ENCODE results near the gene CFAP20.

The CFAP20 gene

GRCh38 chr16:58129097-58129936, at the start of gene CFAP20:
Gene CFAP20, minus strand, starts transcription at chr16:58129381. Its CDS starts 266 bp downstream, at chr16:58129115.
- DNase-seq (ENCODE audit: low read depth): peak; percentile 91

DNA sequence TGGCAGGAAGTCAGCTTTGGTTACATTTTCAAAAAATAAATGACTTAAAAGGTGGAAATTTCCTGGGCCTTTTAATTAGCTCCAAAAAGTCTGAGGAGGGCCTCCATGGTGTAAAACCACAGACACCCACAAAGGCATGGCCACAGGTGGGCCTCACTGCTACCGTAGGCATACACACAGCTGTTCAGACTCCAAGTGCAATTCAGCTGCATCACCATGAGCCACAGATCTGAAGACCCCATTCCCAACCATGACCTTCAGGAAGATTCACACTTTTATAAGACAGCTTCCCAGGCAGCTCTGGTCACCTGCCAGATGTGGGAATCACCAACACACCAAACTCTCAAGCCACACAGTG, 48.2 kb upstream of the CFAP20 start:
- DNase-seq (ENCODE audit: low read depth): no peak

GRCh38 chr16:58176608-58177352, 47.6 kb upstream of the CFAP20 start:
- DNase-seq (ENCODE audit: low read depth): no peak

DNA sequence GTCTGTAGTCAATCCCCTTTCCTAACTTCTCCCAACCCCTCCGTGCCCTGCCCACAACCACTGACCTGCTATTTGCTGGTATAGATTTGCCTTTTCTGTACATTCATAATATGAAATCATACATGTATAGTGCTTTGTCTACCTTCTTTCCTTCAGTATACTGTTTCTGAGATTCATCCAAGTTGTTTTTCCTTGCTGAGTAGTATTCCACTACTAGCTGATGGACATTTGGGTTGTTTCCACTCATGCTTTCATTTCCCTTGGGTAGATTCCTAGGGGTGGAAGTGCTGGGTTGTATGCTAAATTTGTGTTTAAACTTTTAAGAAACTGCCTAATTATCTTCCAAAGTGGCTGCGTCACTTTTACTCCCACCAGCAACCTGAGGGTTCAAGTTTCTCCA, 41.0 kb upstream of the CFAP20 start:
- DNase-seq (ENCODE audit: low read depth): no peak

GRCh38 chr16:58160855-58161254, 31.7 kb upstream of the CFAP20 start:
- no peak for DNase-seq (ENCODE audit: low read depth)

DNA sequence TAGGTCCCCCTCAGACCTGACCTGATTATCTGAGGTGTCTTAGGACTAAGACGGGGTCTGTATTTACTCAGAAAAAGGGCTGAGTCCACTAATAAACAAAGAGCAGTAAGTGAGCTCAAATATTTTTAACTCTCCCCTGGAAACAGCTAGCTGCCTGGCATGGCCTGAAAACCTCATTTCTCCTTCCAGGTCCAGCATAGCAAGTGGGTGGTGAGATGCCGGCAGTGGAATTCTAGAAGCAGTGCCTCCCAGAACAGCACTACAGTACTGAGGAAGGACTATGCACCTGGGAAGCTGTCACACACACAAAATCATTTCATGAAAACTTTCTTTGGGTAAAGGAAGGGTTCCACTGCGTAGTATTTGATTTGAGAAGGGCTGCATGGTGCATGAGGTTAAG, 29.5 kb upstream of the CFAP20 start:
- DNase-seq (ENCODE audit: low read depth): no peak

DNA sequence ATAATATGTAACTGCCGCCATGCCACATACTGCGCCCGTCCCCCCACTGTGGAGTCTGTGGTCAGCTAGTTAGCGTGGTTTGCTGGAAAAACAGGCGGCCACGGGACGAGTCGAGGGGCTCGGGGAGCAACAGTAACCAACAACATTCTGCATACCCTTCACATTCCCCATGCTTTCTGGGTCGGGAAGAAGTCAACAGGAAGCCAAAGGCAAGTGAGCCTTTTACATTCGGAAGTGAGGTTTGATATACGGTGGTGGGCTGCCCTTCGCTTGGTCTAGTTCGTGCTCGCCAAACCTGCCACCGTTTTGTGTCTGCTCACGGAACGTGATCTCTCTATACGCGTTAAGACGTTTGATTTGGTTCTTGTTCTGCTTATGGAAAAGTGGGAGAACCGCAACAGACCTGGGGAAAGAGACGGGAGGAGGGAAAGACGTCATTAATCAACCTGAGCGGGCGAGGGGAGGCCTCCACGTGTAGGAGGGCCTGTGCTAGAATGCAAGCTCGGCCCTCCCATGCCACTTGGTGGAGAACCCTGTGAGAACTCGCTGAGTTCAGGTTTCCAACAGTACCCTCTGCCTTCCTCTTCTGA, 28.9 kb upstream of the CFAP20 start:
- DNase-seq (ENCODE audit: low read depth): no peak

GRCh38 chr16:58157239-58157638, 28.1 kb upstream of the CFAP20 start:
- no peak for DNase-seq (ENCODE audit: low read depth)

- no peak for DNase-seq (ENCODE audit: low read depth)
These were observed 26.7 kb upstream of the CFAP20 start for GRCh38 chr16:58155839-58156238.

DNA sequence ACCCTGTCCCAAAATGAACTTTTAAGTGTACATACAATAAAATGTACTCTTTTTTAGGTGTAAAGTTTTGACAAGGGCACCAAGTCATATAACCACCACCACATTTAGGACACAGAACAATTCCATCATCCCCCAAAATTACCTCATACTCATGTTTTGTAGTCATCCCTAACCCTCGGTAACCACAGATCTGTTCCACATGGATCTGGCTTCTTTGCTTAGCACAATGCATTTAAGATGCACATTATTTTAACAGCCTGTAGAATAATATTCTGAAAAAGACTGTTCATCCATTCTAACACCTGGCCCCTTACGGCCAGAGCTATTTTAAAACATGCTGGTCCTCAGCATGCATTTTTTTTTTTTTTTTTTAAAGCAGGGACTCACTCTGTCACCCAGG, 25.2 kb upstream of the CFAP20 start:
- DNase-seq (ENCODE audit: low read depth): no peak

GRCh38 chr16:58152246-58152868, 23.2 kb upstream of the CFAP20 start:
- no peak for DNase-seq (ENCODE audit: low read depth)

DNA sequence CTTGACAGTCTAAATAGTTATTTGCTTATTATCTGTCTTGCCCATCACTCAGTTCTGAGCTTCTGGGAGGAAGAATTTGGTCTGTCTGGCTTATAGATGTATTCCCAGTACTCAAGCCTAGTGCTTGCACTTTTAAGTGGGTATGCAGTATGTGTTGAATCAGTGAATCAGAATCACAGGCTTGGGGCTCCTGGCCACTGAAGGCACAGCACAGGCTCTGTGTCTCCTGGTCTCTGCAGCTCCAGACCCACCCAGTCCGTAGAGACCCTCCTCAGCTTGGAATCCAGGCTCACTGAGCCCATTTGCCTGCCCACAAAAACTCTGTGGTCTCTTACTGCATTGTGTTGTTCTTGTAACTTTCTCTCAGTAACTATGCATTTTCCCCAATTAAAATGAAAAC, 19.3 kb upstream of the CFAP20 start:
- DNase-seq (ENCODE audit: low read depth): no peak

DNA sequence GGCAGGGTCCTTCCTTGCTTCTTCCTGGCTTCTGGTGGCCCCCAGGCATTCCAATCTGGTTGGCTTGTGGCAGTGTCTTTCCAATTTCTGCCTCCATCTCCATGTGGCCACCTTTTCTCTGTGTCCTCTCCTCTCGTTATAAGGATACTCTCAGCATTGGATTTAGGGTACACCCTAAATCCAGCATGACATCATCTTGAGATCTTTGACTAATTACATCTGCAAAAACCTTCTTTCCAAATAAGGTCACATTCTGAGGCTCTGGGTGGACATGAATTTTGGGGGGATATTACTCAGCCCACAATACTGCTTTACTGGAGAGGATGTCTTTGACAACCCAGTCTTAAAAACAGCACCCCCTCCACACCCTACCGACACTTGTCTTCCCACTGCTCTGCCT, 18.9 kb upstream of the CFAP20 start:
- DNase-seq (ENCODE audit: low read depth): no peak

GRCh38 chr16:58138852-58139251, 9.7 kb upstream of the CFAP20 start:
- DNase-seq (ENCODE audit: low read depth): no peak

DNA sequence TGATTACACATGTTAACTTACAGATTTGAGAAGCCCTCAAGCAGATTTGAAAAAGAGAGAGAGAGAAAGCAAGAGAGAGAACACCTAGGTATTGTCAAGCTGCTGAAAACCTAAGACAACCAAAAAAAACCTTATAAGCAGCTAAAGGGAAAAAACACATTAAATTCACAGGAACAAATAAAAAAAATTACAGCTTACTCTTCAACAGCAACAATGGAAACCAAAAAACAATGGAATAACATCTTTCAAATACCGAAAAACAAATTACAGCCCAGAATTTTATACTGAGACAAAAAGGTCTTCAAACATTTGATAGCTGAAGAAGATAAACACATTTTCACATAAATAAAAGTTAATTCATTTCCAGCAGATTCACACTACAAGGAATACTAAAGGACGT, 8.4 kb upstream of the CFAP20 start:
- no peak for DNase-seq (ENCODE audit: low read depth)

DNA sequence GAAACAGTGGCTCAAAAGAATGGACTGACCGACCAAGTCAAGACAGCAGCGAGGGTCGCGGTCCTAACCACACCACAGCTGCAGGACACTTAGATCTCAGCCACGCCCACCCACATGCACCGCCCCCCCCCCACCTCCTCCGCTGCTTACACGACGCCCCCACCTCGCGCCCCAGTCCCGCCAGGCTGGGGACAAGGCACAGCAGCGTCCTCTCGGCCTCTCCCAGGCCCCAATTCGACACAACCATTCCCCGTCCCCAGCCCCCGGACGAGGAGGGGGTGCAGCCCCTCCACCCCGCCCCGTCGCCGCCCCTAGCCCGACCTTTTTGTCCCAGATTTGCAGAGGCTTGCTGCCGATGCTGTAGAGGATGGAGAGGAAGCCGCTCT, 477 bp downstream of the CFAP20 start:
- no peak for DNase-seq (ENCODE audit: low read depth)

DNA sequence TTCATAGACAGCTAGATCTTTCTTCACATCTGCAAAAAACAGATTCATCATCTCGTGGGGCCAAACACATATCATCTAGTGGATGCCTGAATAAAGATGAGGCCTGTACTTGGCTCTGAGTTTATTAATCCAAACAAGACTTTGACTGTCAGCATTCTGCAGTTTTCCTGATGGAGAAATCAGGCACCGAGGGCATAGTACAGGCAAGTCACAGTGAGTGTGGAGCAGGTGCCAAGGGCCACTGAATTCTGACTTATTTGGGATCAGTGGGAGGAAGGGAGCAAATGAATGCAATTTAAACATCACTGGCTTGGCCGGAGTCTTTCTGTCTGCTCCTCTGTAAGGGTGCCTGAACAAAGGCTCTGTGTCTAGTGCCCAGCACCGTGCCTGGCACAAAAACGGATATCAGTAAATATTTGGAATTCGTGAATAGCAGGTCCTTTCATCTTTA, 975 bp downstream of the CFAP20 start:
- no peak for DNase-seq (ENCODE audit: low read depth)

DNA sequence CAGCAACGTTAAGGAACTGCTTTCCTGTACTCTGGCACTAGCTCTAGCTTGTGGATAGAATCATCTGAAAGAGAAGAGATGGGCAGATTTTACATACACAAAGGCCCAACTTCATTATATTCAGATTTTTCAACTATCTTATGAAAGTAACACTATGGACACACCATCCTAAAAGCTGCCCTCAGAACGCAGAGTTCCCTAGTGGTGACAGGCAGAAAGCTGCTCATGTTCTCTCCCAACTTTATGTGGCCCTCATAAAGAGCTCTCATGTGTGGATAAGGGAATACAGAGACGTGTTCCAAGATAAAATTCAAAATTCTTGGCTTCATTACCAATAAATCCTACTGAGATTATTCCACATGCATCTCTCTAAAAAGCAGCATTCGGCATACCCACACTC, 1.5 kb downstream of the CFAP20 start:
- DNase-seq (ENCODE audit: low read depth): no peak

GRCh38 chr16:58127033-58127556, 2.1 kb downstream of the CFAP20 start:
- no peak for DNase-seq (ENCODE audit: low read depth)

GRCh38 chr16:58126451-58126961, 2.7 kb downstream of the CFAP20 start:
- no peak for DNase-seq (ENCODE audit: low read depth)

GRCh38 chr16:58125781-58126335, 3.3 kb downstream of the CFAP20 start:
- no peak for DNase-seq (ENCODE audit: low read depth)

DNA sequence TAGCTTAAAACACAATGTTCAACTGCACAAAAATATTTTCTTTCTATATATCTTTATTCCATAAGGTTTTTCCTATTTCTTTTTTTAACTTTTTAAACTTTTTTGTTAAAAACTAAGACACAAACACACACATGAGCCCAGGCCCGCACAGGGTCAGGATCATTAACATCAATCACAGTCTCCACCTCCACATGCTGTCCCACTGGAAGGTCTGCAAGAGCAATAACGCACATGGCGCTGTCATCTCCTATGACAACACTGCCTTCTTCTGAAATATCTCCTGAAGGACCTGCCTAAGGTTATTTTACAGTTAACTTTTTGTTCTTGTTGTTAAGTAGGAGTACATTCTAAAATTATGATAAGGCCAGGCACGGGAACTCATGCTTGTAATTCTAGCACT, 4.1 kb downstream of the CFAP20 start:
- DNase-seq (ENCODE audit: low read depth): no peak

Data from stimulated activated CD8-positive, alpha-beta memory T cell treated with anti-CD3 and anti-CD28 coated beads, Interleukin-15, amount 100 ng/mL, for 1 hour (primary cell).